Measurements from ENCODE around the gene ZSCAN2.

The ZSCAN2 gene

GRCh38 chr15:84645997-84646396, 45.2 kb downstream of the ZSCAN2 start:
- TF ChIP-seq, protein P1, sequence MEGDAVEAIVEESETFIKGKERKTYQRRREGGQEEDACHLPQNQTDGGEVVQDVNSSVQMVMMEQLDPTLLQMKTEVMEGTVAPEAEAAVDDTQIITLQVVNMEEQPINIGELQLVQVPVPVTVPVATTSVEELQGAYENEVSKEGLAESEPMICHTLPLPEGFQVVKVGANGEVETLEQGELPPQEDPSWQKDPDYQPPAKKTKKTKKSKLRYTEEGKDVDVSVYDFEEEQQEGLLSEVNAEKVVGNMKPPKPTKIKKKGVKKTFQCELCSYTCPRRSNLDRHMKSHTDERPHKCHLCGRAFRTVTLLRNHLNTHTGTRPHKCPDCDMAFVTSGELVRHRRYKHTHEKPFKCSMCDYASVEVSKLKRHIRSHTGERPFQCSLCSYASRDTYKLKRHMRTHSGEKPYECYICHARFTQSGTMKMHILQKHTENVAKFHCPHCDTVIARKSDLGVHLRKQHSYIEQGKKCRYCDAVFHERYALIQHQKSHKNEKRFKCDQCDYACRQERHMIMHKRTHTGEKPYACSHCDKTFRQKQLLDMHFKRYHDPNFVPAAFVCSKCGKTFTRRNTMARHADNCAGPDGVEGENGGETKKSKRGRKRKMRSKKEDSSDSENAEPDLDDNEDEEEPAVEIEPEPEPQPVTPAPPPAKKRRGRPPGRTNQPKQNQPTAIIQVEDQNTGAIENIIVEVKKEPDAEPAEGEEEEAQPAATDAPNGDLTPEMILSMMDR (IDR thresholded peaks at IDR 0.05), result no peak
- TF ChIP-seq ZFX (IDR thresholded peaks at IDR 0.05; ENCODE audit: borderline replicate concordance), result no peak
- H3K27ac ChIP-seq, result no peak overlapping the region

DNA sequence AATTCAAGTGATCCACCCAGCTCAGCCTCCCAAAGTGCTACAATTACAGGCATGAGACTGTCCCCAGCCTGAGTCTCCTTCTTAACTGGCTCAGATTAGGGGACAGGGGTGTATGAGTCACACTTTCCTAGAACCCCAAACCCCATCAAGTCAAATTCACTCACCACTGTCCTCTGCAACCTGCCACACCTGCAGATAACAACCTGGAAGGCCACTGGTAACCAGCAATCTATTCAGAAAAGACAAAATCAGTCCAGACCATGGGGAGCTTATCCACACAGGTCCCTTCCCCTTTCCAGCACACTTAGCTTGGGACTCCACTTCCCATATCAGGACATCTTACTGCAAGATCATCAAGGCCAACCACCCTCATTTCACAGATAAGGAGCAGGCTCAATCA, 46.9 kb downstream of the ZSCAN2 start:
- H3K27ac ChIP-seq, result no peak overlapping the region
- TF ChIP-seq ZFX (IDR thresholded peaks at IDR 0.05; ENCODE audit: borderline replicate concordance), result no peak
- TF ChIP-seq, protein P1 (IDR thresholded peaks at IDR 0.05), result no peak

DNA sequence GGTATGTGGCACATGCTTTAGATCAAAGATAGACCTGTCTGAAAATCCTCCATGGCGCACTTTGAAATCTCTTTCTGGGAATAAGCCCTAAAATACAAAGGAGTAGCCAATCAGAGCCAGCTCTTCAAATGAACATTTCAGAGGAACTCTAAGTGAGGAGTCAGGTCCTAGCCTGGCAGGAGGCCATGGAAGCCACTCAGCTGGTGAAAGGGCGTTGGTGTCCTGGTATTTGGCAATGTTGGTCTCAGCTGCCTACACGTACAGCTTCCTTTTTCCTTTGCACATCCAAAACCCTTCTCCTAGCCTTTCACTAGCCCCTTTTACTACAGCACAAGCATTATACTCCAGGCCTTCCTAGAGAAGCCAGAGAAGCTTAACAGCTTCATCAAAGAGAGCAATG, 47.7 kb downstream of the ZSCAN2 start:
- H3K27ac ChIP-seq, result no peak overlapping the region
- TF ChIP-seq, protein P1 (IDR thresholded peaks at IDR 0.05), result no peak
- no peak for TF ChIP-seq ZFX (IDR thresholded peaks at IDR 0.05; ENCODE audit: borderline replicate concordance)

GRCh38 chr15:84649706-84650105, 48.9 kb downstream of the ZSCAN2 start:
- no peak overlapping the region for H3K27ac ChIP-seq
- TF ChIP-seq ZFX (IDR thresholded peaks at IDR 0.05; ENCODE audit: borderline replicate concordance), result no peak
- TF ChIP-seq, protein P1 (IDR thresholded peaks at IDR 0.05), result no peak

DNA sequence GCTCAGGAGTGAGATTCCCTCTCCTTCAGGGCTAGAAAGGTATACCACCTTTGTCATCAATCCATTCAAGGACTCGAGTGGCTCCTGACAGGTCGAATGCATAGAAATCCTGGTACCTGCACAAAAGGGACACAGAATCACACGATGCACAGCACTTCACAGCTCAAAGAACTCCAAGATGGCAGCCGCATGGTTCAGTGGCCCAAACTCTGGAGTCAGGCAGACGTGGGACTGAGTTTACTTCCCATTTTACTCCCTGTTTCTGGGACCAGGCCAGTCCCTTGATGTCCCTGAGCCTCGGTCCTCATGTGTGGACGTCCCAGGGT, 52.7 kb downstream of the ZSCAN2 start:
- TF ChIP-seq, protein P1 (IDR thresholded peaks at IDR 0.05), result no peak
- TF ChIP-seq ZFX (IDR thresholded peaks at IDR 0.05; ENCODE audit: borderline replicate concordance), result no peak
- H3K27ac ChIP-seq, result peak overlapping the region; percentile 95

GRCh38 chr15:84653910-84654688, 53.3 kb downstream of the ZSCAN2 start, which contains the start of gene WDR73:
Gene WDR73, minus strand, starts transcription at chr15:84654283. Its CDS starts 9 bp downstream, at chr15:84654274.
- peak within 1 kb of the TSS; percentile 95 for H3K27ac ChIP-seq
- no peak for TF ChIP-seq ZFX (IDR thresholded peaks at IDR 0.05; ENCODE audit: borderline replicate concordance)
- TF ChIP-seq, protein P1 (IDR thresholded peaks at IDR 0.05), result no peak

DNA sequence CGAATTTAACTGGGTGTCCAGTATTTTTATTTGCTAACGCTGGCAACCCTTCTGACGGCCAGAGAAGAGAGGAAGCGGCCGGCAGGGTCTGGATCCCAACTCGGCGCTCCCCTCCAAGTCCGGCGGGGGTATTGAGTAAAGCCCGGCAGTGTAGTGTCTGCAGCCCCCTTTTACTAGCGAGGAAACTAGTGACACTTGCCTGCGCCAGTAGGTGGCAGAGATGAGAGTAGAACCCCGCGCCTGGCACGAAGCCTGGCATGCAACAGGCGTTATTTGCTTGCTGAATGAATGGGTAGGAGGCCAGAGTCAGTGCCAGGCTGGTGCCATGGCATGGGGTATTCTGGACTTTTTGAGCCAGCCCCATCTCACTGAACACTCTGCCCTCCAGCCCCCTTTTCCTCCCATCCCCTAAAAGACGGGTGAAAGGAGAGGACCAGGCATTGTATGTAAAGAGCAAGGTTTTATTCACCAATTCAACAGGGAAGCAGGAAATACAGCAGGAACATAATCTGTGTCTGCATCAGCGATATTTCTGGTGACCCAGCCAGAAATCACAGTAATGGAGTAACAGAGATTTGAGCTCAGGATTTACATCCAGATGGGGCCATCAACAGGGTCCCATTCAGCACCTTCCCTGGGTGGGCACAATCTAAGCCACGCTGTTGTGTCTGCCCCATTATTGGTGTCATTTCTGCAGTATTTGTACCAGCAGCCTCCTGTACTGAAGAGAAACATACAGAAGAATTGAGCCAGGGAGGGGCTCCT, 54.1 kb downstream of the ZSCAN2 start:
- TF ChIP-seq, protein P1 (IDR thresholded peaks at IDR 0.05), result peak; percentile 87
- TF ChIP-seq ZFX (IDR thresholded peaks at IDR 0.05; ENCODE audit: borderline replicate concordance), result no peak
- peak overlapping the region; percentile 95 for H3K27ac ChIP-seq
